Esophagus squamous epithelium (tissue), 5 donors: ENCODE results near the gene C19orf67. TPM values are rescaled to one million over a fixed set of nuclear protein-coding genes. Genes with fewer than 3 reads are reported as not detected.
"Not testable (repeated sequence)": the region's sequence is repeated elsewhere in the genome, so short reads cannot be mapped to it uniquely, and the experiment has no call there.

Source experiments
- DNase-seq: peaks from one replicate; lab custom pipeline; 2025; lab: John Stamatoyannopoulos, UW
- H3K27ac ChIP-seq, 4 donors: fragments of 200-600 bp; sonication (generic); one replicate each; pipeline ENCODE4 v1.5.1; 2016 to 2019; ENCODE audit warnings: mild to moderate bottlenecking in 1 of 4
- H3K27me3 ChIP-seq, 4 donors: fragments of 200-600 bp; sonication (generic); 1 replicate in 3 of 4; 2 replicates in 1 of 4; pipeline versions ENCODE4 v1.5.1 to v1.6.0; 2017 to 2021; ENCODE audit warnings: antibody characterized with exemption in 1 of 4
- H3K36me3 ChIP-seq, 3 donors: fragments of 200-600 bp; sonication (generic); one replicate each; pipeline ENCODE4 v1.5.1; 2016 to 2019
- H3K4me1 ChIP-seq, 3 donors: fragments of 200-600 bp; sonication (generic); one replicate each; pipeline ENCODE4 v1.5.1; 2017 to 2019
- H3K4me3 ChIP-seq, 4 donors: fragments of 200-600 bp; sonication (generic); 1 replicate in 3 of 4; 2 replicates in 1 of 4; pipeline ENCODE4 v1.5.1; 2016 to 2019; ENCODE audit warnings: mild to moderate bottlenecking in 2 of 4, moderate library complexity in 1 of 4
- H3K9me3 ChIP-seq, 3 donors: fragments of 200-600 bp; sonication (generic); one replicate each; pipeline ENCODE4 v1.5.1; 2016 to 2019
- CTCF ChIP-seq, 6 experiments: fragments of 450-650 bp in 4 of 6; fragments of 200-600 bp in 2 of 6; sonication (generic) in 2 of 6; IDR thresholded peaks; one replicate each; pipeline ENCODE4 v1.5.1; 2016 to 2019; ENCODE audit warnings: antibody characterized with exemption in 6 of 6, mild to moderate bottlenecking in 4 of 6, moderate library complexity in 4 of 6
- POLR2A ChIP-seq, 4 donors: fragments of 450-650 bp; IDR thresholded peaks; one replicate each; pipeline ENCODE4 v1.6.1; 2017; ENCODE audit warnings: antibody characterized with exemption in 4 of 4, mild to moderate bottlenecking in 4 of 4, moderate library complexity in 3 of 4
- WGBS, 2 donors: methylation state at CpG; one replicate each; pipeline ENCODE4 v1.1.5; 2018; 5-methylcytosine and 5-hydroxymethylcytosine counted together
- intact Hi-C: fragments of 100-400 bp; cut with DNase I; formaldehyde crosslinking; loops from one replicate; pipeline ENCODE4 v1.15.0; 2022
- total RNA-seq, 4 donors: library from RNA; depleted of rRNA; stranded (reverse); fragments of >200 nt; gene quantifications; one replicate each; pipeline ENCODE4 v1.1.0, GENCODE V29; 2016
- donor health status: DM: yes; HTN: yes; CAD: no.

C19orf67 gene
- total RNA-seq, 4 donors from 2014 or later = not detected

DNA sequence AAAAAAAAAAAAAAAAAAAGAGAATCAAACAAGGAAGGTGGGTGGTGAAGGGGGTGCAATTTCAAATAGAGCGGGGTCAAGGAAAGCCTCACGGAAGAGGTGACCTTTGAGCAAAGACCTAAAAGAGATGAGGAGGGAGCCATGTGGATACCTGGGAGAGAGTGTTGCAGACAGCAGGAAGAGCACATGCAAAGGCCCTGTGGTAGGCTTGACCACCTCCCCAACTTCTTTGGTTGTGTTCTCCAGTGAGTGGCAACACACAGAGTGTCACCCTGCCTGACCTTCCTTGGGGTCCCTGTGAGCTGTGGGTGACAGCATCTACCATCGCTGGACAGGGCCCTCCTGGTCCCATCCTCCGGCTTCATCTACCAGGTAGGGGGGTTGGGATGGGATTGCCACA, 35.1 kb downstream of the C19orf67 start:
- TF ChIP-seq CTCF (IDR thresholded peaks at IDR 0.05) = no peak
- TF ChIP-seq POLR2A (IDR thresholded peaks at IDR 0.05) = no peak
- Histone ChIP-seq H3K4me1 (no peaks in the 10 kb centered on the region), H3K27me3 (no peaks in the 10 kb centered on the region), H3K36me3 (peaks cover 0 to 20% (median 0%) of the 10 kb centered on the region in 3 donors), H3K9me3 (no peaks in the 10 kb centered on the region), H3K27ac (no peak overlapping the region), H3K4me3 (no peak overlapping the region)
- intact Hi-C loops = no loop called here
- 94 to 100% methylated on average over 2 to 4 of the region's 4 CpGs for WGBS, 2 donors
- no peak for DNase-seq

DNA sequence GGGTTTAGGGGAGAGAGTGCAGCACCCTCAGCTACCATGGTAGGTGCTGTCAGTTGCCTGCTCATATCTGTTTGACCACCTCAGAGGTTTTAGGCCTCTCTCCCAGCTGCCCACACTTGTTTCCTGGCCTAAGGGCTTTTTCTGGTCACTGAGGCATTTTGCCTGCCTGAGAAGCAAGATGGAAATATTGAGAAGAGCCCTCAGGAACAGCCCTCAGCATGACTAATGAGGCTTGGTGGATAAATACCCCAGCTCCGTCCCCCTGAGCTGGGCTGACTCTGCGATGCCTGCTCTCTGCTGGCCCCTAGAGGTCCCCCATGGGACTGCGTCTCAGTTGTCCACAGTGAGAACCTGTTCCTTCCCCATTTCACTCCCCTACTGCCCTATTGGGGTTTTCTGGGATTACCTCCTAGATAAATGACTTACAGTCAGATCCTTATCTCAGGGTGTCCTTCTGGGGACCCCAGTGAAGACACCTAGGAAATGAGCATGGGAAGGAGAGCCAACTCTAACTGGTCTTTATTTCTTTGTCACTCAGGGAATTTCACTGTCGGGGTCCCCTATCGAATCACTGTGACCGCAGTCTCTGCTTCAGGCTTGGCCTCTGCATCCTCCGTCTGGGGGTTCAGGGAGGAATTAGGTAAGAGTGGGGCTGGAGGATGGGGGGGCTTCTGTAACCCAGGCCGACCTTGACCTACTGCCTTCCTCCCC, 37.0 kb downstream of the C19orf67 start:
- Histone ChIP-seq H3K27ac (no peak overlapping the region), H3K27me3 (no peaks in the 10 kb centered on the region), H3K9me3 (no peaks in the 10 kb centered on the region), H3K36me3 (peaks cover 0 to 20% (median 0%) of the 10 kb centered on the region in 3 donors), H3K4me1 (no peaks in the 10 kb centered on the region), H3K4me3 (no peak overlapping the region)
- intact Hi-C loops = no loop called here
- peak; percentile 63 to 82 (median 72) for TF ChIP-seq CTCF (IDR thresholded peaks at IDR 0.05)
- TF ChIP-seq POLR2A (IDR thresholded peaks at IDR 0.05) = no peak
- WGBS, 2 donors = 46 to 67% methylated on average over 3 to 4 of the region's 8 CpGs
- no peak for DNase-seq

GRCh38 chr19:14047866-14048265, 37.7 kb downstream of the C19orf67 start:
- intact Hi-C loops = not testable (repeated sequence)
- WGBS, 2 donors = 96 to 100% methylated on average over 2 to 10 of the region's 10 CpGs

GRCh38 chr19:14042659-14043608, 42.6 kb downstream of the C19orf67 start:
- TF ChIP-seq CTCF (IDR thresholded peaks at IDR 0.05) = peak; percentile 43 to 57 (median 48)
- H3K4me3 ChIP-seq, H3K27me3 ChIP-seq, intact Hi-C loops, DNase-seq, H3K4me1 ChIP-seq, H3K36me3 ChIP-seq, H3K9me3 ChIP-seq: not testable (repeated sequence)
- peak overlapping the region; percentile 14 to 48 (median 19) for H3K27ac ChIP-seq
- WGBS, 2 donors = 57 to 59% methylated on average over 10 to 18 of the region's 19 CpGs

More at GRCh38 chr19:14047866-14048265, 37.7 kb downstream of the C19orf67 start:
- H3K27me3 ChIP-seq, H3K4me1 ChIP-seq, H3K4me3 ChIP-seq, DNase-seq, H3K27ac ChIP-seq, H3K9me3 ChIP-seq: not testable (repeated sequence)
- peaks cover 0 to 20% (median 0%) of the 10 kb centered on the region in 3 donors for H3K36me3 ChIP-seq

- Histone ChIP-seq H3K9me3 (no peaks in the 10 kb centered on the region), H3K36me3 (peaks cover 0 to 5% (median 0%) of the 10 kb centered on the region in 3 donors), H3K4me3 (no peak overlapping the region), H3K27me3 (no peaks in the 10 kb centered on the region), H3K27ac (no peak overlapping the region), H3K4me1 (peaks cover 0 to 8% (median 0%) of the 10 kb centered on the region in 3 donors)
- intact Hi-C loops = no loop called here
- TF ChIP-seq CTCF (IDR thresholded peaks at IDR 0.05) = no peak
- WGBS, 2 donors = 81 to 86% methylated on average over 5 of the region's 7 CpGs
- DNase-seq = no peak
Measured at GRCh38 chr19:14039181-14039580, 46.4 kb downstream of the C19orf67 start.
